Posterior cingulate gyrus (tissue), 11 donors: ENCODE results near the gene EXD3.

Source experiments
- DNase-seq, 10 donors: peaks; one replicate each; pipeline versions ENCODE4 v3.0.0 to v3.0.0-alpha.2; 2020 to 2021; ENCODE audit warnings: mixed read lengths in 3 of 10
- intact Hi-C: fragments of 100-400 bp; cut with DNase I; formaldehyde crosslinking; loops from one replicate; pipeline ENCODE4 v1.15.1; 2023

Gene EXD3

DNA sequence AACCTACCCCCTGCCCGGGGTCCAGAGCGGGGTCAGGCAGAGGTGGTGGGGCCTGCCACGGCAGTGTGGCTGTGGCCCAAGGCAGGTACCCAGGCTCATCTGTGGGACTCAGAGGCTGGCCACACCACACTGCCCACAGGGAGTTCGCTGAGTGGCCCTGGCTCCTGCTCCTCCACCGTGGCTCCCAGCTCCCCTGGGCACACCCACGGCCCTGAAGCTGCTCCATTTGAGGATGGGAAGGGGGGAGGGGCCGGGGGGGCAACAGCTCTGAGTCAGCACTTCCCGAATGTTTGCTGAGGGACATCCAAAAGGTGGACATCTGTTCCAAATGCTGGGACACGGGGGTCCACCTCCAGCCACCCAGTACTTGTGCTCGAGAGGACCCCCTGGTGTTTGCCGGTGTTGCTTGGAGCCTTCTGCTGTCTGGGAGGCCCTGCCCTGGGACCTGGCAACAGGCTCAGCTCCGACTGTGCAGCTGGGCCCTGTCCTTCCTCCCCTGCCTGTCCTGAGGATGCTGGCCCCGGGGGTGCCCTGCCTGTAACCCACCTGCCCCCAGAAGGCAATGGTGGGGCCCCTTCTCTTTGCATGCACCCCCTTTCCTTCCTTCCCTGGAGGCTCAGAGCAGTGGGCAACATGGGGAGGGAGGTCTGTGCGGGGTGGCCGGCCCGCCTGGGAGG lies 118.4 kb downstream of the EXD3 start:
- peak in 2 of 10 donors; percentile 70 to 75 for DNase-seq
- intact Hi-C loops, result no loop called here

GRCh38 chr9:137303893-137304382 lies 119.0 kb downstream of the EXD3 start:
- intact Hi-C loops, result no loop called here
- DNase-seq, result peak in 2 of 10 donors; percentile 59 to 90

DNA sequence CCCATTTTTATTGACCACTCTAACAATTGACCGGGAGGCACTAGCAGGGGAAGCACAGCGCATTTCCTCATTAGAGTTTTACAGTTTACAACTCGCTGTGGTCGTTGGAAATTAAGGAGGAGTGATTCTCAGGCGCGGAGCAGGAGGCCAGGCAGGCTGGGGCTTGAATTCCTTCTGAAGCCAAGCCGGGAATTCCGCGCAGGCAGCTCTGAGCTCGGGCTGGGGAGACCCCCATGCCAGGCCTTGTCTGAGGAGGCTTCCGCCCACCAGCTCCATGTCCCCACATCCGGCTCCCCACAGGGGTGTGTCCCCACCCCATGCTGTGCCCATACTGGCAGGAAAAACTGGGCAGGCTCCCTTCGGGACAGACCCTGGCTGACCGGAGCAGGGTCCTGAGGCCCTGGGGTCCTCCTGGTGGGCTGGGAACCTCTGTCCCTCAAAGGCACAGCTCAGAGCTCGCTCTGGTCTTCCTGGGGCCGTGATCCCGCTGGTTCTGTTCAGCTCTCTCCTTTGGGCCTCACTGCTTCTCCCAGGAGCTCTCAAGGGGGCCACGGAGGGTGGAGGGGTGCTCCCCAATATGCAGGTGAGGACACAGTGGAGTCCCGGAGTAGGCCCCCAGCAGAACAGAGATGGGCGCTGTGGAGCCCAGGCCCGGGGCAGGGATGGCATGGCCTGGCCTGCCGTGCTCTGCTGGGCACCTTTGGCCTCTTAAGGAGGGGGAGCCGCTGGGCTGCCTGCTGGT lies 119.6 kb downstream of the EXD3 start:
- intact Hi-C loops, result no loop called here
- peak in 1 of 10 donors; percentile 60 for DNase-seq

- DNase-seq, result peak in 2 of 10 donors; percentile 65 to 87
- intact Hi-C loops, result no loop called here
Observed at GRCh38 chr9:137302449-137303150, 120.4 kb downstream of the EXD3 start.

GRCh38 chr9:137302118-137302448 lies 120.9 kb downstream of the EXD3 start, which contains the start of gene NRARP:
Gene NRARP, minus strand, starts transcription at chr9:137302271. Its CDS starts 343 bp downstream, at chr9:137301928.
- DNase-seq, result peak; percentile 74 to 98 (median 88)
- intact Hi-C loops, result no loop called here

GRCh38 chr9:137301081-137301947 lies 121.6 kb downstream of the EXD3 start:
- intact Hi-C loops, result no loop called here
- peak in 2 of 10 donors; percentile 83 to 89 for DNase-seq

- DNase-seq, result peak in 1 of 10 donors; percentile 76
- intact Hi-C loops, result no loop called here
Observed at GRCh38 chr9:137300567-137301080, 122.3 kb downstream of the EXD3 start.

DNA sequence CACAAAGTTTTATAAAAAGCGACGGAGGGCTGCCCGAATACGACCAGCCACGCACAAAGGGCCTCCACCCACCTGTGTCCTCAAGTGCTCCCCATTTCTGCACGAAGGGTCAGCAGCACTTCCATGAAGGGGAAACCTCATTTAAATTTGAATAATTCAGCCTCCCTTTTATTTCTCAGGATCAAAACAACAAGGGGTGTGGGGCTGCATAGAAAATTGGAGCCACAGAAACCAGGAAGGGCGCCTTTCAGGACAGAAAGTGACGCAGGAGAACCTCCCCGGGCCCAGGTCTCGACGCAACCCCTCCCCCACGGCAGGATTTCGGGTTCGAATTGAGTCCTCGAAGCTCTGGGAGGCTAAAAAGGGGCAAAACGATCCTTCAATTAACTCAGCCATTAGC lies 123.0 kb downstream of the EXD3 start:
- intact Hi-C loops, result loop anchor here (10.0 kb wide), 1 partner anchor 225 kb away; no protein-coding TSS in a partner anchor
- DNase-seq, result peak in 1 of 10 donors; percentile 78

GRCh38 chr9:137299203-137299565 lies 123.8 kb downstream of the EXD3 start:
- intact Hi-C loops, result loop anchor here (10.0 kb wide), 1 partner anchor 226 kb away; no protein-coding TSS in a partner anchor
- no peak for DNase-seq

DNA sequence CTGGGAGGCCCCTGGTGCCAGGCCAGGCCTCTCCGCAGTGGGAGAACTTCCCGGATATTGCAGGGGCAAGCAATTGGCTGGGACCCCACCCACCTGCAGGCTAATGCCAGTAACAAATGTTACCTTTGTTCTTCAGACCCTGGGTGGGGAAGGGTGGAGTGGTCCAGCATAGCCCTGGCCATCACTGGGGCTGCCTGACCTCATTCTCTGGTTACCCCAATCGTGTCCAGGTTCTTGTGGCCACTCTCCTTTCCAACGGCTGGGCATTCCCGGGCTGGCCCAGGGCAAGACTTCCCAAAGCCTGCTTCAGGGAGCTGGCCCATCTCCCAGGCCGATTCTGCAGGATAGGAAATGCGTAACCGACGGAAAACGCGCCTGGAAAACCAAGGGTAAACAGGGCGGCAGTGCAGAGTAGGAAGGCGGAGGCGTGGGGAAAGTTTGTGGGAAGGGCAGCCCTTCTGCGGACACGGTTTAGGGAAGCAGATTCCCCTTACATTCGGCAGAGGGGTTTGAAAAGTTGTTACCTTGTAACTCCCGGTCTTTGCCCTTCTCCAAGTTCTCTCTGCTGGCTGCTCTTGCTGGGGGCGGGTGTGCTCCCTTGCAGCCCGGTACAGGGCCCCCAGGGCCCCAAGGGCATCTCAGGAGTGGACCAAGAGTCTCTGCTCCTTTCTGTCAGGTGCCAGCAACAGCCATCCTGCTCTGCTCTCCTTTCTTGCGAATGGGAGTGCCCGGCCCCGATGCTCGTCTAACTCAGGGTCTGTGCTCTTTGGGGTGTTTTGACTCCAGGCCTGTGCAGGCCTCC lies 124.4 kb downstream of the EXD3 start:
- DNase-seq, result peak in 1 of 10 donors; percentile 75

GRCh38 chr9:137297966-137298365 lies 125.0 kb downstream of the EXD3 start:
- DNase-seq, result no peak
- intact Hi-C loops, result loop anchor here (10.0 kb wide), 1 partner anchor 227 kb away; no protein-coding TSS in a partner anchor

More for the DNA sequence above, 124.4 kb downstream of the EXD3 start:
- intact Hi-C loops, result loop anchor here (10.0 kb wide), 1 partner anchor 226 kb away; no protein-coding TSS in a partner anchor

- intact Hi-C loops, result loop anchor here (10.0 kb wide), 1 partner anchor 228 kb away; no protein-coding TSS in a partner anchor
- DNase-seq, result no peak
Observed at GRCh38 chr9:137296670-137297664, 126.0 kb downstream of the EXD3 start.

DNA sequence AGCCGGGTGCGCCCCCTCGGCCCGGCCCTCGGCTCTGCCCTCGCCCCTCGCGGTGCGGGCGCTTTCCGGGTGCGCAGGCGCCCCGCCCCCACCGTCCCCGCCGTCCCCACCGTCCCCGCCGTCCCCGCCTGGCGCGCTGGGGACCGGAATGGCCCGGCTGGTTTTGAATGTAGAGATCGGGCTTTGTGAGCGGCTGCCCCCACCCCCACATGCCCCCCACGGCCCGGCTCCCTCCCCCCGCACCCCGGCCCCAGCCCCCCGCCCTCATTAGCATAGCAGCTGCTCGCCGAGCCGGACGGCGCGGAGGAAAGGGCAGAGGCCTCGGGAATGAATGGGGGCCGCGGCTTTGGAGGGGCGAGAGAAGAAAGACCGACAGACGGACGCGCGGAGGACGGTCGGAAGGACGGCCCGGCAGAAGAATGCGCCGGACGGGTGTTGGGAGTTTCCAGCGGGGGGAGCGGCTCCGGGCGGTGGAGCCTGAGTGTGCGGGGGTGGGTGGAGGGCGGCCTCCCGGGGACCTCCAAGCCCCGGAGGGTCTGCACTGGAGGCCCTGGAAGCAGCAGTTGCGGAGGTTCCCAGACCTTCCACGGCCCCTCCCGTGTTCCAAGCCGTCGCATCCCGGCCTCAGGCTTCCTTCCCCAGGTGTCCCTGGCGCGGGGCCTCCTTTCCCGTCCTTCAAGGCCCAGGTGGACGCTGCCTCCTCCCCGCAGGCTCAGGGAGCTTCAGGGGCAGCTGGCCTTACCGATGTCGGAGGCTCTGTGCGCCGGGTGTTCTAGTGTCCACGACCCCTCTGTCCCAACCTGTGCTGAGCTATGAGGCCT lies 126.9 kb downstream of the EXD3 start:
- intact Hi-C loops, result loop anchor here (2.0 to 10.0 kb wide), 2 partner anchors 111 to 229 kb away; no protein-coding TSS in a partner anchor
- peak in 1 of 10 donors; percentile 2 for DNase-seq

- intact Hi-C loops, result loop anchor here (2.0 to 10.0 kb wide), 2 partner anchors 111 to 229 kb away; no protein-coding TSS in a partner anchor
Observed at GRCh38 chr9:137295238-137295811, 127.6 kb downstream of the EXD3 start.

DNA sequence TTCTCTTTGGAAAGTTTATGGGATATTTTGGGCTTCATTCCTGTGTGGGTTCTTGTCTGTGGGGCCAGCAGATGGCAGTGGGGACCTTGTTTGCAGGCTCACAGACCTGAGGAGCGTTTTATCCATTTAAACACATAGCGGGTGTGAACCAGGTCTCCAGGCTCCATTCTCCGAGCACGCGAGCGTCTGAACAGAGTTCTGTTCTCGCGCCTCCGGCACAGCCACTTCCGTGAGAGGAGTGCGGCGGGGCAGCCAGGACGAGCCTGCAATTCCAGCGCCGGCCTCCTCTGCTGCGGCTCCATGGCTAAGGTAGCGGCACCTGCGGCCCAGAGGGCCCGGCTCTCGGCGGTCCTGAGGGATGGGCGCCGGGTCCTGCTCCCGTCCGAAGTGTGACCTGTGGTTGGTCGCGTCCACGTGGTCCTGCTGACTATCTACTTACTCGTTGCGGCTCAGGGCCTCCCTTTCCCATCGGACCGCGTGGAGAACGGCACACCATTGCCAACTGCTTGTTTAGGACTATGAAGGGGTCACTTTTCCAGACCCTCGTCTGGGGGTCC lies 128.2 kb downstream of the EXD3 start:
- no peak for DNase-seq
- intact Hi-C loops, result loop anchor here (2.0 to 10.0 kb wide), 2 partner anchors 112 to 230 kb away; no protein-coding TSS in a partner anchor

More at GRCh38 chr9:137295238-137295811, 127.6 kb downstream of the EXD3 start:
- DNase-seq, result peak in 1 of 10 donors; percentile 5
